ENCODE data around the gene MAML3.

DNA sequence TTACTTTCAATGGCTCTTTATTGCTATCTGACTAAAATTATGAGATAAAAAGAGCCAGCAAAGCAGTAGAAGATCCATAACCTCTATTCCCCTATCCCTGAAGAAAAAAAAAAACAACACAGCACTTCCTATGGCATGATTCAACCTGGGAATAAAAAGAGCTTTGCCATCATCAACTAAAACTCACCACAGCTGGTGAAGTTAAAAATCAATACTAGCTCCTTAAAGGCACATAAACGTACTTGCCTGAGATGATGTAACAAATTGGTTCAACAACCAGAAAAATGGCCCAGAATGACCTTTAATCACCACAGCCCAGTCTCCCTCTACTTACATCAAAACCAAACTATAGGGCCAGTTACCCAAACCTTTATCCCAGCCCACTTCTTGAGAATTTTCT is 153.8 kb downstream of the MAML3 start:
- TF ChIP-seq POLR2A (IDR thresholded peaks at IDR 0.05; ENCODE audit: low read depth, low read length) = no peak
- no peak for TF ChIP-seq POLR2AphosphoS5 (IDR thresholded peaks at IDR 0.05; ENCODE audit: low read depth, low read length)
- no peak for TF ChIP-seq SPI1 (IDR thresholded peaks at IDR 0.05; ENCODE audit: low read depth, low read length)
- no peak for TF ChIP-seq TAF1 (IDR thresholded peaks at IDR 0.05; ENCODE audit: low read depth, low read length)

Data from GM12891 (cell line).